Lung (tissue), 12 donors: ENCODE data around the gene CENPM. TPM values are rescaled to one million over a fixed set of nuclear protein-coding genes. Genes with fewer than 3 reads are reported as not detected.

Experiments
- ATAC-seq: fragments of 200-7000 bp; cut with Tn5 transposase; one replicate; pipeline ENCODE4 v1.9.1; 2020; ENCODE audit warnings: moderate number of reproducible peaks; ENCODE audit not compliant: insufficient read depth, low FRiP score
- DNase-seq, 3 donors: peaks; one replicate each; pipeline ENCODE4 v3.0.0-alpha.2; 2013 to 2017
- H3K27ac ChIP-seq, 2 donors: one replicate each; pipeline ENCODE4 v1.5.1; 2013; ENCODE audit warnings: mild to moderate bottlenecking in 2 of 2, moderate library complexity in 2 of 2, control low read depth in 1 of 2, inconsistent platforms in 1 of 2, low read depth in 1 of 2, low read length in 1 of 2
- H3K27me3 ChIP-seq, 3 donors: one replicate each; pipeline ENCODE4 v1.5.1; 2013; ENCODE audit warnings: low read length in 2 of 3; ENCODE audit not compliant: control insufficient read depth in 3 of 3, insufficient read depth in 3 of 3
- H3K36me3 ChIP-seq, 4 donors: one replicate each; pipeline ENCODE4 v1.5.1; 2013; ENCODE audit warnings: low read length in 4 of 4, mild to moderate bottlenecking in 1 of 4, moderate library complexity in 1 of 4; ENCODE audit not compliant: control insufficient read depth in 4 of 4, insufficient read depth in 4 of 4
- H3K4me1 ChIP-seq, 5 donors: one replicate each; pipeline ENCODE4 v1.5.1; 2013; ENCODE audit warnings: low read length in 5 of 5, mild to moderate bottlenecking in 2 of 5, moderate library complexity in 1 of 5; ENCODE audit not compliant: control insufficient read depth in 5 of 5, insufficient read depth in 5 of 5
- H3K4me3 ChIP-seq: one replicate; pipeline ENCODE4 v1.5.1; 2013; ENCODE audit warnings: mild to moderate bottlenecking, control low read depth, moderate library complexity
- H3K9ac ChIP-seq, 2 donors: one replicate each; pipeline ENCODE4 v1.5.1; 2013; ENCODE audit warnings: low read length in 2 of 2, control low read depth in 1 of 2; ENCODE audit not compliant: insufficient read depth in 1 of 2
- H3K9me3 ChIP-seq, 4 donors: one replicate each; pipeline ENCODE4 v1.5.1; 2013; ENCODE audit warnings: low read length in 3 of 4, mild to moderate bottlenecking in 1 of 4, moderate library complexity in 1 of 4; ENCODE audit not compliant: control insufficient read depth in 4 of 4, insufficient read depth in 3 of 4
- CTCF ChIP-seq: IDR thresholded peaks from 2 replicates; pipeline ENCODE4 v1.5.1; 2012; ENCODE audit warnings: mild to moderate bottlenecking; ENCODE audit errors: control extremely low read depth, extremely low read depth
- WGBS, 2 donors: extraction: QIAGEN DNeasy Blood & Tissue Kit; methylation state at CpG; one replicate each; pipeline ENCODE4 v1.1.7; 2013; 5-methylcytosine and 5-hydroxymethylcytosine counted together
- polyA plus RNA-seq, 2 donors: library from polyadenylated mRNA; stranded (reverse); fragments of 200-250 nt; gene quantifications; one replicate each; pipeline ENCODE4 v1.2.1, GENCODE V29; 2013
- total RNA-seq, 2 donors: library from RNA; depleted of rRNA in 1 of 2; stranded (reverse); fragments of >200 nt in 1 of 2; gene quantifications; one replicate each; pipeline ENCODE4 v1.2.1, GENCODE V29; 2014 to 2021
- donor health status: control.
- donor health status: control.
- donor health status: Bipolar disorder and iron deficiency.
- donor health status: healthy.
- donor health status: DM: yes; HTN: yes; CAD: no.

The CENPM gene
- total and polyA plus RNA-seq, 4 donors: 9.9 to 20.5 (median 14.5) TPM

GRCh38 chr22:41902932-41903421 lies 44.0 kb downstream of the CENPM start:
- H3K27ac ChIP-seq: peak overlapping the region in 1 of 2 donors; percentile 51
- ATAC-seq (no peak), DNase-seq (no peak)
- no peak overlapping the region for H3K9ac ChIP-seq
- H3K9me3 ChIP-seq: peaks cover 0 to 2% (median 0%) of the 10 kb centered on the region in 4 donors
- peaks cover 0 to 3% (median 0%) of the 10 kb centered on the region in 5 donors for H3K4me1 ChIP-seq
- H3K27me3 ChIP-seq: no peaks in the 10 kb centered on the region
- no peak for TF ChIP-seq CTCF
- no peak overlapping the region for H3K4me3 ChIP-seq
- WGBS, 2 donors: 90 to 98% methylated on average over 15 of the region's 15 CpGs
- H3K36me3 ChIP-seq: peaks cover 2 to 81% (median 40%) of the 10 kb centered on the region in 4 donors

GRCh38 chr22:41902016-41902415 lies 44.9 kb downstream of the CENPM start:
- Histone ChIP-seq H3K27me3 (no peaks in the 10 kb centered on the region), H3K36me3 (peaks cover 2 to 81% (median 42%) of the 10 kb centered on the region in 4 donors), H3K4me3 (no peak overlapping the region), H3K27ac (no peak overlapping the region), H3K9ac (no peak overlapping the region), H3K4me1 (peaks cover 0 to 3% (median 0%) of the 10 kb centered on the region in 5 donors), H3K9me3 (peaks cover 0 to 2% (median 0%) of the 10 kb centered on the region in 4 donors)
- 93 to 97% methylated on average over 7 of the region's 7 CpGs for WGBS, 2 donors
- ATAC-seq (no peak), DNase-seq (no peak)
- no peak for TF ChIP-seq CTCF

GRCh38 chr22:41900652-41901312 lies 46.2 kb downstream of the CENPM start:
- H3K27me3 ChIP-seq: no peaks in the 10 kb centered on the region
- ATAC-seq (no peak), DNase-seq (no peak)
- no peak overlapping the region for H3K4me3 ChIP-seq
- peaks cover 0 to 2% (median 0%) of the 10 kb centered on the region in 4 donors for H3K9me3 ChIP-seq
- H3K9ac ChIP-seq: no peak overlapping the region
- H3K4me1 ChIP-seq: peaks cover 0 to 3% (median 0%) of the 10 kb centered on the region in 5 donors
- H3K27ac ChIP-seq: no peak overlapping the region
- TF ChIP-seq CTCF: no peak
- peaks cover 2 to 80% (median 43%) of the 10 kb centered on the region in 4 donors for H3K36me3 ChIP-seq
- WGBS, 2 donors: 96 to 99% methylated on average over 8 of the region's 8 CpGs
